ENCODE results near the gene GNAS-AS1.
"Not testable (repeated sequence)": the region's sequence is repeated elsewhere in the genome, so short reads cannot be mapped to it uniquely, and the experiment has no call there.

GNAS-AS1 gene

GRCh38 chr20:58833921-58834320, 16.8 kb downstream of the GNAS-AS1 start:
- no peak for DNase-seq

- no peak for DNase-seq
These were observed 18.2 kb downstream of the GNAS-AS1 start for GRCh38 chr20:58832457-58832856.

GRCh38 chr20:58829531-58829941, 21.2 kb downstream of the GNAS-AS1 start:
- no peak for DNase-seq

- DNase-seq, result not testable (repeated sequence)
These were observed 21.9 kb downstream of the GNAS-AS1 start for GRCh38 chr20:58828804-58829203.

GRCh38 chr20:58828136-58828535, 22.6 kb downstream of the GNAS-AS1 start:
- DNase-seq, result no peak

GRCh38 chr20:58826271-58826670, 24.4 kb downstream of the GNAS-AS1 start:
- no peak for DNase-seq

DNA sequence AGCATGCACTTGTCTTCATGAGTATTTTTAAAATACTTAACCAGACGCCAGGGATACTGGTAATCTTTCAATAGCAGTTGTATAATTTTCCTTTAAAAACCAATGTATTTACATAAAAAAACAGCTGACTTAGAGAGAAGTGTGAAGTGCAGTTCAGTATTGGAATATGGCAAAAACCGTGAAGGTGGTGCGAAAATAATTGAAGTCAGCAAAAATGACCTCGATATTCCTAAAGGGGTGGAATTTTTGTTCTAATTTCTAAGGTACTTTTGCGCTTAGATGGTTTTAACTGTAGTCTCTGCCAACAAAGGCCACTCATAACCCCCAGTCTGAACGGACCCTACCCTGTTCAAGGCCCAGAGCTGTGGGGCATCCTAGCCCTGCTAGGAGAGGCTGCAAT, 25.3 kb downstream of the GNAS-AS1 start:
- no peak for DNase-seq

DNA sequence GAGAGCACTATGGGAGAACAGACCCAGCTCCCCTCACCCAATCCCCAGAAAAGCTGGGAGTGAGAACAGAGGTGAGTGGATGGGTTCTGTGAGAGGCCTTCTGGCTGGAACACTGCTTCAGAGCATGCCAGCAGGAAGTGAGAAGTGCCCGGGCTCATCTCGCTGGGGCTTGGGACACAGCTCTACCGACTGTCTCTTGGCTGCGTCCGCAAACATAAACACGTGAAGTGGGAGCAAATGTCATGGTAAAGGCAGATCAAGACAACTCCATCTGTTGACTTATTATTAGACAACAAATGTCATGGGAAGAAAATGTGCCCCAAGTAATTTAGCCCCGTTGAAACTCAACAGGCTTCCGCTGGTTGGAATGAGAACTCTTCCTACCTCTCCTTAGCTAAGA, 25.9 kb downstream of the GNAS-AS1 start:
- no peak for DNase-seq

DNA sequence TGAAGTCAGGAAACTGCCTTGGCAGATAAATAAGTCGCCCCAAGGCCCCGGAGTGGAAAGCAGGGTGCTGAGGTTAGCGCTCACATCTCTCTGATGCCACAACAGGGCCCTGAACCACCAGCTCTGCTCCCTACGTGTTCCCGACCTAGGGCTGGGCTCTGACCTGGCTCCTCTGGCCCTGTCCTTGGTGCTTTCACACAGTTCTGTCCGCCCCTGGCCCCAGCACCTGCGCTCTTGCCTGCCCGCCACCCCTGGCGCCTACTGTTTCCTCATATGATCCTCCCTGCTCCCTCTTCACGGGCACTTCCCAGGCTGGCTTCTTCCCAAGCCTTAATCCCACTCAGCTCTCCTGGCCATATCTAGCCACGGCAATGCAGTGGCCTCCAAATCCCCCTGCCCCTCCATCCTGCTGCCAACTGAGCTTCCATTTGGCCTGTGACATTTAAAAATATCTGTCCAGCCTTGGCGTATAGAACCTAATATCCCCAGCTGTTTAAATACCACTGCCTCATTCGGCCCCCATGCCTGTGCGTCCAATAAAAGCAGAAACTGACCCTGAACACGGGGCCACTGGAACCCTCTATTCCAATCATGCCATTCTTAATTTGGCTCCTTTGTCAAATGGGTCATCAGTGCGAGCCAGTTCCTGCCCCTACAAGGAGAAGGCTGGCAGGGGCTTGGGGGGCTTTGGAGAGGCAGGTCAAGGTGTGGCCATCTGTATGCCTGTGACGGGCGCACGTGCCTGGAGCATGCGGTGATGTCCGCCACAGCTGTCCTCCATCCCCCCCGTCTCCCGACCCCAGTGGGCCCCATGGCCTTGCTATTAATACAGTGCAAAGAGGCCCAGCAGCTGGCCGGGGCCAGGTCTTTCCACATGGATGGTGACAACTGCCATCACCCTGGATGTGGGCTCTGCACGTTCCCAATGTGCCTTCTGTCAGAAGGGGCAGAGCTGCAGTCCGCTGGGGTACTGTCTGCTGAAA, 27.7 kb downstream of the GNAS-AS1 start:
- no peak for DNase-seq

DNA sequence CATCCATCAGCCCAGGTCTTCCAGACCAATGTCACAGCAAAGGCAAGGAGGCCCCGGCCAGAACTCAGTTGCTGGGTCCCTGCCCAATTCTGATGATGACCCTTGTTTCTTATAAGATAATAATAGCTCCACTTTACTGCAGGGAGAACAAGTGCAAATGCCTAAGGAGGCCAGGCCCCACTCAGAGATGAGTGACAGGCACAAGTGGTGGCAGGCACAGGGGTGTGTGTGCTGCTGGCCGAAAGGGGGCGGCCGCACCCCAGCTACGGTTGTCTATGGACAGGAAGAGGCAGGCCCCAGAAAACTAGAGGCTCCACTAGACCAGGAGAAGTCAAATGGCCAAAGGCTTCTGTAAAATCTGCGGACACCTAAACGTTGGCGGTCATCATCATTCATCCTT, 28.6 kb downstream of the GNAS-AS1 start:
- DNase-seq, result no peak

GRCh38 chr20:58820515-58820914, 30.2 kb downstream of the GNAS-AS1 start:
- not testable (repeated sequence) for DNase-seq

GRCh38 chr20:58819921-58820320, 30.8 kb downstream of the GNAS-AS1 start:
- DNase-seq, result no peak

DNA sequence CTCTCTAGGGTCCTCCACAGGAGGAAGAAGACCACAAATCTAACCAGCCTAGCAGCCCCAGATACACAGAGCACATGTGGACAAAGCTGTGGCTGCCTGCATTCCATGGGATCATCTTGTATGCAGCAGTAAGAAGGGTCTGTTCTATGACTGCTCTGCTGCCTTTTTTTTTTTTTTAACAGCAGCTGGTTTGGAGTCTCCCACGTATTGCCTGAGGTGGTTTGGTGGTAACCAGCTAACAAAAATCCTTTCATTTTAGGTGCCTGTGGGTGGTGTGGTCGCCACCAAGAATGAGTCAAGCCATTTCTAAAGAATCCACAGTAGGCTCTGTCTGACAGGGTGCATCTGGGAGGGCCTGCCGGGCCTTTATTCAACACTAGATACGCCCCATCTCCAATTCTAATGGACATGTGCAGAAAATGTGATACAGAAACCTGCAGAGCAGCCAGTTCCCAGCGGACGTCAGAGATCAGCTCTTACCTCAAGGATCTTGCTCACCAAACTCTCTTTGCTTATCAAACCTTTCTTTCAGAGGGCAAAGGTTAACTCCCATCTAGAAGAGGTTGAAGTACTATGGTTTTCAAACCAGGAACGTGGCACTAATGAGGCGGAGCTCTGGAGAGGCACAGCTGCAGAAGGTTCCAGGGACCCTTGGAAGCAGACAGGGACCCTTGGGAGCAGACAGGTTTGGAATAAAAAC, 32.0 kb downstream of the GNAS-AS1 start:
- DNase-seq, result no peak

- no peak for DNase-seq
These were observed 33.0 kb downstream of the GNAS-AS1 start for GRCh38 chr20:58817748-58818147.

DNA sequence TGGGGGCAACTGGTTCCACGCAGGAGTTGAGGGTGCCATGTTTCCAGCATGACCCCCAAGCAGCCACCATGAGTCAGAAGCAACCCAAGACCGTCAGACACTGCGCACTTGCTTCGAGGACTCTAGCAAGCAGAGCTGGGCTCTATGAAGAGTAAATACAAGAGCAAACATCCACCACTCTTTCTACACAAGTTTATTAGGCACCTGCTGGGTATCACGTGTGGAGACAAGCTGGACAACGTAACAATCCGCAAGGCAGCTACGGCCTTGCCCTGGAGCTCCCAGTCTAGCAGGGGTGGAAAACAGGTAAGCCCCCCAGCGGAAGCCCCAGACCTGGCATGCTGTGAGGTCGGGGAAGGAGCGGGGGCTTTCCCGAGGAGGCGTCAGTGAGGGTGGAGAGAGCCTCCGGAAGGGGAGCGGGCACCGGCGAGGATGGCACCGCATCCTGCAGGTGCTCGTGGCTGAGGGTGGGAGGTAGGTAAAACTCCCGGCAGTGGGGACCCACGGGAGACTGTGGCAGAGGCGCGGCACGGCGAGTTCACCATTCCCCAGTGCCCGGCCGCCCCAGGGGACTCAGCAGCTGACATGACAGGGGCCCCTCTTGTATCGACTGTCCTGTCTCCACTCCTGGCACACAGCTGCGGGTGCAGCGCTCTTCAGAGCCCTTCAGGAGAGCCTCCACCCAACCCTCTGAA, 33.6 kb downstream of the GNAS-AS1 start:
- no peak for DNase-seq

DNA sequence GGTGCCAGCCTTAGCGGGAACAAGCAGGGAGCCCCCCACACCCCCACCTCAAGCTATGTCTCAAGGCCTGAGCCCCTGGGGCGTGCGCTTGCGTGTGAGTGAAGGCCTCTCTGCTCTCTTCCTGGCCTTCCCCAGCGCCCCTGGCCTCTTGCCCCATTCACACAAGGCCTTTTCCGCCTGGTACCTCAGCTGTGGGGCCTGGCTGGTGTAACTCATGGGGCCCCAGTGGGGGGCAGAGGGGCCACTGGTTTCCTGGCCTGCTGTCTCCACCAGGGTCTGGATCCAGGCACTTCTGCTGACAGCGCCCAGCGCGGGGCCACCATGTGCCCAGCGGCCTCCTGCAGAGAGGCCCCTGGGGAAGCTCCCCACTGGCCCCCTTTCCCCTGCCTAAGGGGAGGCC, 34.7 kb downstream of the GNAS-AS1 start:
- no peak for DNase-seq

DNA sequence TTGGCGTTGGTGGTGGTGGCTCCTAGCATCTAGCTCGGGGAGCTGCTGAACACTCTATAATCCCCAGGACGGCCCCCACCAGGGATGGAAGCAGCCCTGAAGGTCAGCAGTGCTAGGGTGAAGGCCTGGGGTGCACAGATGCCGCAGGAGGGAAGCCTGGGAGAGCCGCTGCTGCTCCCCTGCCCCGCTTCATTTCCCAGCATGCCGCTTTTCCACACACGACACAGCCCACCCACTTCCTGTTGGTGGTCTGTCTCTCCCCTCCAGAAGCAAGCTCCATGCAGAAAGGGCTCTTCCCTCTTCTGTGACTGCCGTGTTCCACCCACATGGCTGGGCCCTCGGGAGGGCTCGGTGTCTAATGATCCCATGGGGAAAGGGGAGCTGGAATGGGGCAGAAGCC, 35.3 kb downstream of the GNAS-AS1 start:
- DNase-seq, result no peak

DNA sequence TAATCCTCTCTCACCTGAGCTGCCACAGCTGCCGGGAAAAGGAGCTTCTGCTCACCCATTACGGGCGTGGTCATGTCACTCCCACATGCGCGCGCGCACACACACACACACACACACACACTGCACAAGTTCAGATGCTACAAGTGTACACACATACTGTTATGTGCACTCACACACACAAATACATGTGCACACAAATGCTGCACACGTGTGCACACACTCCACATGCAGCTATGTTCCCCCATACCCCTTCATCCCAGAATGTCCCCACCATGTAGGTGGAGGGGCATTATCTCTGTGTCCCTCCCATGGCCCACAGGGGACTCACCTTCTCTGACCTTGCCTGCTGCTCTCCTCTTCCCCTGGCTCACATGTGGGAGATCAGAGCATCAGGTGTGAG, 37.3 kb downstream of the GNAS-AS1 start:
- DNase-seq, result no peak

DNA sequence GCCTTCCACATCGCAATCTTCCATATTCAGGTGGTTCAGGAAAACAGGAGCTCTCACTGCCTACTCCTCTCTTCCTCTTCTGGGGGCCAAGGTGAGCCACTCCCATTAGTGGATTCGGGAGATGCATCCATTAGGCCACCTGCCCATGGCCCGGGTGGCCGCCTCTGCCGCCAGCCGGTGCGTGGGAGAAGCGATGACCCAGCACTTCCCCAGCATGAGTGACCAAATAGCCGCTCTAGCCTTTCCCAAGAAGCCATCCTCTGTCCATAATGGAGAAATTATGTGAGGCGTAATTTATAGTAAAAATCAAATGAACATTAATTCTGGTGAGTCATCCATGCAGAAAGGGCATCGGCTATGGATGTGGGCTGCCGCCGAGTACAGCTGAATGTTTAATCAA, 39.4 kb downstream of the GNAS-AS1 start:
- DNase-seq, result no peak

GRCh38 chr20:58810879-58811250, 39.8 kb downstream of the GNAS-AS1 start:
- no peak for DNase-seq

DNA sequence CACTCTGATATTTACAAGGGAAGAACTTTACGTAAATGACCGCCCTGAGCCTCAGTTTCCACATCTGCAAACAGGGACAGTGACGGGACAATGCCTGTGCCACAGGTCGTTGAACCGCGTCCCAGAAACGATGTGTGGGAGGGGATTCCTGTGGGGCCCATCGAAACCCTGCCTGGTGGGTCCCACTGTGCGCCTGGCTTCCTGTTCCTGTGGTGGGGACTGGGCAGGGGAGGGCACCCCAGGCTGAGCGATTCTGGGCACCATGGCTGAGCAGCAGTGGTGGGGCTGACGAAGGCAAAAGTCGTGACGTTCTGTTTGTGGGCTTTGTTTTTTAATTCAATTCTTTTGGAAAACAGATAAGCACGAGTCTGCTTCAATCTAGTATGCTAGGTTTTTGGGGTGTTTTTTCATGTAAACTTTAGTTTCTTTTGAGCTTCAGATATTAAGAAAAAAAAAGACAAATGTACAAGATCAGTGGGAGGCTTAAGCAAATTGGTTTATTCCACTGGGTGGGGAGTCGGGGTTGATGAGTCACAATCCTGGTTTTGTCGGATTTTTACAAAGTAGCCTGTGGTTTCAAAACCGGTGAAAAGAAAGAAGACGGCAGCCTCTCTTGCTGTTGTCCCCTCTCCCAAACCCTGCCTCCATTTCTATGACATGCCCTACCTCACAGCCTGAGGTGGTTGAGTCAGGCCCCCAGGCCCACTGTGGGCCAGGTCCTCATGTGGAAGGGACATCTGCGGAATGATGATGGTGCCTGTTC, 40.4 kb downstream of the GNAS-AS1 start:
- no peak for DNase-seq

DNA sequence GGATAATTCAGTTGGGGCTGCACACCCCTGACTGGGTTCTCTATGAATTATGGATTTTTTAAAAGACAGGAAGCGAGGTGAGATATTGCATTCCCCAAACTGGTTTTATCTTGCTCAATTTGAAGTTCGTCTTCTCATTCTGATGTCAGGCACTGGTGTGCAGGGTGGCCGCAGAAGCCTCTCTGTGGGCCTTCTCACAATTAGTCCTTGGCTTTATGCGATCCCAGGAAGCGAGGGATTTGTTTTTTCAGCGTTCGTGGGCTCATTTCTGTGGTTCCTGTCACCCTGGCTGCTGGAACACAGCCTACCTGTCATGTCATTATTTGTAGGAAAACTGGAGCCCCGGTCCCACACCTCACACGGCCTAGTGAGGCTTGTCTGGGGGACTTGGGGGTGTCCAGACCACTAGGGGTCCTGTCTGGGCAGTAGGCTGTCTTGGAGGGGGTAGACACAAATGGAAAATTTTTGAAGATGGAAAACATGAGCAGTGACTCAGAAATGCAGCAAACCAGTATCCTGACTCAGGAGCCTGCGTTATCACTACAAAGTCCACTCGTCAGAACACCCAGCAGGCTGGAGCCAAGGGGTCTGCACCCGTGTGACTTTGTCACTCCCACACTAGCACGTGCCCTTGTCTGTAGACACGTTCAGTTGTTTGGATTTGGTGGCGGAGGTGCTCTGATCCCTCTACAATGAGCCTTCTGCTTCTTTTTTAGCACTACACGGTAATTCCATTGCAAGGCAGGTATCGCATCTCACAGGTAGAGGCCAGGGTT, 42.2 kb downstream of the GNAS-AS1 start:
- no peak for DNase-seq

Data from bone marrow (tissue), 2 donors.